NCI-H526 treated with DMSO at 0.1 percent for 48 hours (cell line): ENCODE results near the gene ARHGAP22.

ENCODE experiments used
- DNase-seq: peaks from one replicate; lab custom pipeline; 2025; lab: John Stamatoyannopoulos, UW

Gene ARHGAP22

DNA sequence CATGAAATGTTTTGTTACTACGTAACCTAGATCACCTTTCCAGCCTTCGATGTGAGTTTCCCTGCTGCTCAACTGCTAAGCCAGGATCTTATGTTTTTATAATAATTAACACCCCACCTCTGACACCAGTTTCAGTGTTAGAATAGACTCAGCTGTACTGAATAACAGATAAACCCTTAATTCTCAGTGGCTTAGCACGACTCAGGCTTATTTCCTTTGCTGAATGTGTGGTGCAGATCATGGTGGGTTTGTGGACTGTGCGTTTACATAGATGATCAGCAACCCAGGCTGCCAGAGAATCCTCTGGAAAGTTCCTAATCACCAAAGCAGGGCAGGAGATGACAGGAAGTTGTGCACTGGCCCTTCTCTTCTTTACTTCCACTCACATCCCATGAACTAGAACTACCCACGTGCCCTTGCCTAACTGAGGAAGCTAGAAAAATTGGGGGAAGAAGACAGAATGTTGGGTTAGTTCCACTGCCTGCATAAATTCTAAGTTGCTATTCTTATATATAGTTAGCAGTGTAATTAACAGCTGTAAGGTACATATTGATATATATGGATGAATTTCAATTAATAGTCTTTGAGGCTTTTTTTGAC lies 186.6 kb downstream of the ARHGAP22 start:
- no peak for DNase-seq

DNA sequence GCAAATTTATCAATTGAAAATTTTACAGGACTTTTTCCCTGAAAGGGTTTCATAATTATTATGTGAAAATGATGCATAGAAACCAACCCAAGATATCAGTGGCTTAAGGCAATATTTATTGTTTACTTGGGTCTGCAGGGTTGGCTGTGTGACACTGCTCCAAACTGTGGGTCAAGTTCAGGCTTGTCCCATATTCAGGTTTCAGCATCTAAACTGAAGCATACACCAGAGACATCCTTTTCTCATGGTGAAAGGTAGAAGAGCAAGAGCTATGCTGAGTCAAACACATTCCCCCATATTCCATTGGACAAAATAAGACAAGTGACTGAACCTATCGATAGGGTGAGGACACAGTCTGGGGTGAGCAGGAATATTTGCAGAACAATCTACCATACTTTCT lies 187.5 kb downstream of the ARHGAP22 start:
- no peak for DNase-seq

DNA sequence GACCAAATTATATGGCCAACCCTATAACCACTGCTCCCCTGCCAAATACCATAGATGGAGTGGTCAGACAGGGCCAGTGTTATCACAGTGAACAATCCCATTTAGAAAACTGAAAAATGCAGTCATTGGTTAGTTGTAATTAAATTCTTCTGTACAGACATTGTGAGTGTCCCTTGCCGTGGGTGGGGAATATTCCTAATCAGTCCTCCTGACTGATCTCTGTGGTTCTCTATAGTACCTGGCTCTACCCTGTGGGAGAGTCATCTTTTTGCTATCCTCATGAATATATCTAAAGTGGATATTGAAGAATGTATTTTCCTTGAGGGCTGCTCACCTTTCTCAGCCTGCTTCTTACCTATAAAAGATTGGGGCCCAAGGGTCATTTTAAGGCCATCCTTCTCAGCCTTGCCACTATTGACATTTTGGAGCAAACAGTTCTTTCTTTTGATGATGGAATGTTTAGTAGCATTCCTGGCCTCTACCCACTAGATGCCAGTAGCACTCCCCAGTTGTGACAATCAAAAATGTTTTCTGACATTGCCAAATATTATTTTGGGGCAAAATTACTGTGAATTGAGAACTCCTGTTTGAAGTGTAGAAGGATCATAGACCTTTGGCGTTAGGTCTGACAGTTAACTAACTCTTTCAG lies 188.2 kb downstream of the ARHGAP22 start:
- DNase-seq, result no peak

DNA sequence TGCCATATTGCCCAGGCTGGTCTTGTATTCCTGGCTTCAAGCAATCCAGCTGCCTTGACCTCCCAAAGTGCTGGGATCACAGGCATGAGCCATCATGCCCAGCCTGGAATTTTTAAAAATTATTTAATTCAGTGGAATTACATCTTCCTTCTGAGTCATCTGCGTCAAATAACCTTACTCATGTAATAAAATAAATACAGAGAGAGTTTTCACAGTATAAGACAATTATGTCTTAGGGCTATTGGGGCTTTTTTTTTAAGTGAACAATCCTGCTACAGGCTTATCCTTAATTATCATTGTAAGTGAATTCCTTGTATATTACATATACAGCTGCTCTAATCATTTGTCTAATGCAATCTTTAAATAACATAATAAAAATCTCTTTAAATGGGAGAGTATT lies 190.1 kb downstream of the ARHGAP22 start:
- DNase-seq, result no peak

DNA sequence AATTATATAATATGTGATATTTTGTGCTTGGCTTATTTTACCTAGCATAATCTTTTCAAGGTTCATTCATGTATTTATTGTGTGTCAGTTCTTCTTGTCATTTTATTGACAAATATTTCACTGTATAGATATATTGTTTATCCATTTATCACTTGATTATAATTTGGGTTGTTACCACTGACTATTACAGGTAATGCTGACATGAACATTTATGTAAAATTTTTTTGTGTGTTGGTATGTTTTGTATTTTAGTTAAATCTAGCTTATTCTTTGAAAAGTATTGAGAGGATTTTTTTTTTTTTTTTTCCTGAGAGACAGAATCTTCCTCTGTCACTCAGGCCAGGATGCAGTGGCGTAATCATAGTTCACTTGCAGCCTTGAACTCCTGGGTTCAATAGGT lies 190.7 kb downstream of the ARHGAP22 start:
- no peak for DNase-seq

DNA sequence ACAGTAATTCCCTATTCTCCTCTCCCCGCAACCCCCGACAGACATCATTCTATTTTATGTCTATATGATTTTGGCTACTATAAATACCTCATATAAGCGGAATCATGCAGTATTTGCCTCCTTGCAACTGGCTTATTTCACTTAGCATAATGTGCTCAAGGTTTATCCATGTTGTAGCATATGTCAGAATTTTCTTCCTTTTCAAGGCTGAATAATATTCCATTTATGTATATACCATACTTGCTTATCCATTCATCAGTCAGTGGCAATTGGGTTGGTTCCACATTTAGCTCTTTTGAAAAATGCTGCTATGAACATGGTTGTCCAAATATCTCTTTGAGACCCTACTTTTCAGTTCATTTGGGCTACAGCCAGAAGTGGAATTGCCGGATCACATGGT lies 191.9 kb downstream of the ARHGAP22 start:
- no peak for DNase-seq

DNA sequence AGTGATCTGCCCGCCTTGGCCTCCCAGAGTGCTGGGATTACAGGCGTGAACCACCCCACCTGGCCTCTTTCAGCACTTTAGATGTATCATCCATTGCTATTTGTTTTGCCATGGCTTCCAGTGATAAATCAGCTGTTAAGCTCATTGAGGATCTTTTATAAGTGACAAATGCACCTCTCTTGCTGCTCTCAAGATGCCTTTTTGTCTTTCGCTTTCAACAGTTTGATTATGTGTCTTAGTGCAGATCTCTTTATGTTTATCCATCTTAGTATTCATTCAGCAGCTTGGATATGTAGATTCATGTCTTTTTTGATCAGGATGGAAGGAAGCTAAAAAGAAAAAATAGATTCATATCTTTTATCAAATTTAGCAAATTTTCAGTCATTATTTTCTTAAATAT lies 192.8 kb downstream of the ARHGAP22 start:
- no peak for DNase-seq

DNA sequence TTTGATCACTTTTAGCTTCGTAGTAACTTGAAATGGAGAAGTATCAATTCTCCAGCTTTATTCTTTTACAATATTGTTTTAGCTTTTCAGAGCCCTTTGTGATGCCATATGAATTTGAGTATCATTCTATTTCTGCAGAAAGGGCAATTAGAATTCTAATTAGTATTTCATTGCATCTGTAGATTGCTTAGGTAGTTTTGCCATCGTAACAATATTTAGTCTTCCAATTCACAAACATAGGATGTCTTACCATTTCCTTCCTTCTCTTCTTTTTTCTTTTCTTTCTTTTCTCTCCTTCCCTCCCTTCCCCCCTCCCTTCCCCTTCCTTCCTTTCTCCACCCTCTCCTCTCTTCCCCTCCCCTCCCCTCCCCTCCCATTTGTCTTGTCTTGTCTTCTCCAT lies 193.4 kb downstream of the ARHGAP22 start:
- DNase-seq, result no peak

DNA sequence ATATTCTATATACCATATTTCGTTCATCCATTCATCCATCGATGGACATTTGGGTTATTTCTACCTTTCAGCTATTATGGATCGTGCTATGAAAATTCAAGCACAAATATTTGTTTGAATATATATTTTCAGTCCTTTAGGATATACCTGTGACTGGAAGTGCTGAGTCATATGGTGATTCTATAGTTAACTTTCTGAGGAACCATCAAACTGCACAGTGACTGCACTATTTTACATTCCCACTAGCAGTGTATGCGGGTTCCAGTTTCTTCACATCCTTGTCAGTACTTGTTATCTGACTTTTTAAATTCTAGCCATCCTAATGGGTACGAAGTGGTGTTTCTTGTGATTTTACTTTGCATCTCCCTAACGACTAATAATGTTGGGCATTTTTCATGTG lies 194.4 kb downstream of the ARHGAP22 start:
- no peak for DNase-seq

DNA sequence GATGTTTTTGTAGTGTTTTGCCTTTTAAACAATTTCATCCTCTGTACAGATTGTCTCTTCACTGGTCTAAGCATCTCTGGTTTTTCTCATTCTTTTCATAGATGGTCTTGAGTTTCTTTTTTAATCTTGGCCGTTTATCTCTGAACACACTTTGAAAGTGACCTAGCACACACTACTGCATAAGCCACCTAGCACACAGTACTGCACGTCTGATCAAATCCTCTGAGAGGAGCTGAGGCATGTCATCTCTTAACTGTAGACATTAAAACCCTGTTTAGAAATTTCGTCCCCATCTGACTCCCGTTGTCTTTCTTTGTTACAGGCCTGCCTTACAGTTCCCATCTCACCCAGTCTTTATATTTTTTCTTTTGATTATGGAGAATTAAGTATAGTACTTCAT lies 198.2 kb downstream of the ARHGAP22 start:
- DNase-seq, result no peak

DNA sequence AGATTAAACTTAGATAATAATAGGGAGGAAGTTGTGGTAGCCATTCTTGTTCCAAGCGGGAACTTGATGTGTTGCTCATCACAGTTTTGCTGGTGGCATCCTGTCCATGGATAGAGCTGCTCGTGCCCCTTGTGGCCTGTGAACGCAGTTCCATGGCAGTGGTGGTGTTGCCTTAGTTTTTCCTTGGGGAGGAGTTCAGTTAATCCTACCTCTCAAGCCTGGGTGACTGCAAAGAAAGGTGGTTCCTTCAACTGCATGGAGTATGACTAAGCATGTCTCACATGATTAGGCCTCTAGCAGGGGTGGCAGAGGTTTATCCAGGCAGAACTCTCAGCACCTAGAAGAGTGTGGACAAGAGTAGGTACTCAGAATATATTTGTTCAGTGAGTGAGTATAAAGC lies 198.7 kb downstream of the ARHGAP22 start:
- DNase-seq, result no peak

DNA sequence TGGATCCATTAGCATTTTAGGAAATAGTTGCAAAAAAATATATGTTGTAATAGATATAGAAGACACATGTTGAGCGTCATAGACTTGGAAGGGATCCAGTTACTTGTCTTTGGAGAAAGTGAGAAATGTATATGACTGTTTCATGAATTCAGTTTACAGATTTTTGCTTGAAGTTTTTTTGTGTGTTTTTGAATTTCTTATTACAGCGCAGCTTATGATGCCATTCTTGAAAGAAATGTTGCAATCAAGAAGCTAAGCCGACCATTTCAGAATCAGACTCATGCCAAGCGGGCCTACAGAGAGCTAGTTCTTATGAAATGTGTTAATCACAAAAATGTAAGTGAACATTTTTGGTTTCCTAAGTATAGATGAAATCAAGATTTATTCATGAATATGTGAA lies 200.2 kb downstream of the ARHGAP22 start:
- no peak for DNase-seq

DNA sequence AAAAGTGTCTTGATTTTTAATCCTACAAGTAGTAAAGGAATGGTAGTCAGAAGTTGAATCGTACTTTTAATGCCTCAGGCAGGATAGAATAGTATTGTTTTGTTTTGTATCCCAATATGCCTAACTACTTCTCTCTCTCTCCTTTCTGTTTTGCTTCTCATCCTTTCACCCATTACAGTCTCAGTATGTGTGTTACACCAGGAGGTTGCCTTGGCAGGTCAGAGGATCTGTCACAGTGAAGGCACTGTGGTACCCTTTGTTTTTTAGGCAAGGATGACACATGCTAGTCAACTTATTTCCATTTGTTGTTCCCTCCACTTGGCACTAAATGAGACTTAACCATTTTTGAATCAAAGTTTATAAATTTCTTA lies 204.0 kb downstream of the ARHGAP22 start:
- DNase-seq, result no peak

DNA sequence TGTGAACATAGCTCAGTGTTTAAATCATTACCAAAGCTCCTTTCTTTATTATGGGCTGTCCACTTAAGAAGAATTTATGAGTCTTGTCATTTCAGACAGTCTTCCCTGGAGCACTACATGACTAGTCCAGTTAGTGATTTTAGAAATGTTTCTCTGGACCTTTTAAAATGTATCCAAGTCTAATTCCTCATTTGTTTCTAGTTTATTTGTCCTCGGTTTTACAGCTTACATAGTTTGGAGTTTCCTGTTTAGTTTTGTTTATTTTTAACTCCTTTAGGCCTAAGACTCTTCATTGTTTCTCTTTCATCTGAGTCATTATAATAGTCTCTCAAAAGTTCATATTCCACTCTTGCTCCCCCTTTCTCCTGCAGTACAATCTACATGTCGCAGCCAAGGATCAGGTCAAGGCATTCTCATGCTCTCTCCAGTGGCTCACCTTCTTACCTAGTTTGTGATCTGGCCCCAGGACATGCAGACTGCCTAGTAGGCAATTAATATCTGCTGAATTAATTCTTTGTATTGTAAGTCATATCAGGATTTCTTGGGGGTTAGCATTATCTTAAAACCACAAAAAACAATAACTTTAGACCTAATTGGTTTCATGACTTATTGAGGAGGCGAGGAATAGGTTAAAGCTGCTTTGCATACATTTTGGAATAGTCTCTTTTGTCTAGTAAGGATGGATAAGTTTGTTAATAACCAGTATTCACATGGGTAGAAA lies 204.6 kb downstream of the ARHGAP22 start:
- DNase-seq, result no peak

DNA sequence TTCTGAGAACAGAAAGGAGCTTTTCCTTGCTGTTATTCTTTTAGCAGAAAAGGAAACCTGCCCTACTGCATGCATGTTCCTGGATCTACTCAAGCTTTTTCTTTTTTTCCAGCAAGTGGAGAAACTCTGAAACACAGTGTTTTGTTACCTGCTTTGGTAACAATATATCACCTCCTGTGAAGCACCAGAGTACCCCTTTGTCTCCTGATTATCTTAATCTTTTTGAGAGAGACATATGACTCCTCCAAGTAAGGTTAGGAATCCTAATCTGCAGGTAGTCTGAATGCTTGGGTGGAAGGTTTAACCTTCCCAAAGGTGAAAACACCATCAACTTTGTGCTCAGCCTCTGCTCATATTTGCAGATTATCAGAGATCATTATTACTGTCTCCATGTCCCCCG lies 205.3 kb downstream of the ARHGAP22 start:
- no peak for DNase-seq

DNA sequence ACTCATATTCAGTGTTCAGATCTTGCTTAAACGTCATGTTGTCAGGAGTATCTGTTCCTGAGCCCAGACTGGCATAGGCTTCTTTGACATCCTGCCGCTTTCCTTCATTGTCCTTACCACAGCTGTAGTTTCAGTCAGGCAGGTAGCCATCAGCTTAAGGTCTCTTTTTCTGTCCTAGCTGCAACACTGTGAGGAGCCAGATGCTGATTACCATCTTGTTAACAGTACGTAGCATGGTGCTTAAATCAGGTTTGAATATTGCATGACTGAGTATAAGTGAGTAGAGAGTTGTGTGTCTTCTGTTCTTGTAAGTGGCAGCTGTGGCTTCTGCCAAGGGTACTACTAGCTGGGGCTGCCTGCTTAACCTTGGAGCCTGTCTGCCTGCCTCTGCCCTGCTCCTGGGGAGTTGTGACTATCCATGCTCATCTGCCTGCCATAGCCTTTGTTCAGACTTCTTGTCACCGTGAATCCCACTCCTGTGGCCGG lies 205.8 kb downstream of the ARHGAP22 start:
- DNase-seq, result no peak

DNA sequence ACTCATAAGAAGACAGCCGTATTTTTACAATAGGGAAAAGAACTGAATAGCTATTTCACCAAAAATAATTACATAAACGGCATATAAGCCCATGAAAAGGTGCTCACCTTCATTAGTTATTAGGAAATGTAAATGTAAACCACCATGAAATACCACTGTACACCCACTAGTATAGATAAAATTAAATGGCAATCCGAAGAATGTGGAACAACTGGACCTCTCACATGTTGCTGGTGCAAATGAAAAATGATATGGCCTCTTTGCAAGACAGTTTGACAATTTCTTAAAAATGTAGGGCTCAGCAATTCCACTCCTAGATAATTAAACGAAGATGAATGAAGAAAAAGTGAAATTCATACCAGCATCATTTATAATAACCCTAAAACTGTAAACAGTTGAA lies 206.6 kb downstream of the ARHGAP22 start:
- no peak for DNase-seq
